Panc1 (cell line): ENCODE measurements around the gene TCOF1.

ENCODE experiments used
- CTCF ChIP-seq: fragments of 450-650 bp; IDR thresholded peaks from 2 replicates; pipeline ENCODE4 v1.5.1; 2017; ENCODE audit warnings: mild to moderate bottlenecking
- POLR2AphosphoS5 ChIP-seq: IDR thresholded peaks from 2 replicates; pipeline ENCODE4 v1.6.1; 2012; ENCODE audit warnings: mild to moderate bottlenecking, low read depth, low read length, moderate library complexity
- REST ChIP-seq, 2 experiments: IDR thresholded peaks; 2 replicates each; pipeline ENCODE4 v1.6.1; 2011 to 2012; ENCODE audit warnings: low read depth in 2 of 2, control low read depth in 1 of 2, low read length in 1 of 2, mild to moderate bottlenecking in 1 of 2, moderate library complexity in 1 of 2; ENCODE audit not compliant: insufficient read depth in 1 of 2
- SIN3A ChIP-seq: IDR thresholded peaks from 2 replicates; pipeline ENCODE4 v1.6.1; 2012; ENCODE audit warnings: low read depth, mild to moderate bottlenecking, low read length, moderate library complexity, borderline replicate concordance; ENCODE audit not compliant: insufficient read depth
- TCF7L2 ChIP-seq: IDR thresholded peaks from 2 replicates; pipeline ENCODE4 v1.6.1; 2011; ENCODE audit warnings: mild to moderate bottlenecking, low read depth, low read length, inconsistent platforms

- TF ChIP-seq CTCF: no peak
- TF ChIP-seq REST (IDR thresholded peaks at IDR 0.05; ENCODE audit: insufficient read depth in 1 of 2, low read depth in 2 of 2, low read length in 1 of 2): no peak
- TF ChIP-seq POLR2AphosphoS5: no peak
- no peak for TF ChIP-seq TCF7L2
- no peak for TF ChIP-seq SIN3A
Measured at GRCh38 chr5:150434464-150434863, 77.0 kb downstream of the TCOF1 start.
